H9 (cell line): Measurements from ENCODE around the gene IGFBP4. TPM values are rescaled to one million over a fixed set of nuclear protein-coding genes. Genes with fewer than 3 reads are reported as not detected.

Experiments used
- DNase-seq: peaks from one replicate; pipeline ENCODE4 v3.0.0-alpha.2; 2017
- H2AFZ ChIP-seq: one replicate; pipeline ENCODE4 v1.6.1; 2013; ENCODE audit warnings: mild to moderate bottlenecking, low read length, control low read depth, moderate library complexity
- H2AK5ac ChIP-seq: 2 replicates; pipeline ENCODE4 v1.6.1; 2013; ENCODE audit warnings: low read length, control low read depth, mixed read lengths; ENCODE audit not compliant: insufficient read length
- H2BK120ac ChIP-seq: one replicate; pipeline ENCODE4 v1.6.1; 2013; ENCODE audit warnings: low read depth, mild to moderate bottlenecking, low read length, control low read depth, inconsistent platforms; ENCODE audit not compliant: poor library complexity, severe bottlenecking
- H2BK12ac ChIP-seq: 2 replicates; pipeline ENCODE4 v1.6.1; 2013; ENCODE audit warnings: low read length, control low read depth, mixed read lengths, low read depth; ENCODE audit not compliant: insufficient read length
- H2BK15ac ChIP-seq: 2 replicates; pipeline ENCODE4 v1.6.1; 2013; ENCODE audit warnings: low read depth, low read length, control low read depth
- H2BK20ac ChIP-seq: one replicate; pipeline ENCODE4 v1.6.1; 2013; ENCODE audit warnings: low read depth, mild to moderate bottlenecking, low read length, control low read depth, inconsistent platforms; ENCODE audit not compliant: poor library complexity, severe bottlenecking
- H2BK5ac ChIP-seq: 2 replicates; pipeline ENCODE4 v1.6.1; 2013; ENCODE audit warnings: low read length, control low read depth, mixed read lengths; ENCODE audit not compliant: insufficient read length
- H3K14ac ChIP-seq: 2 replicates; pipeline ENCODE4 v1.6.1; 2013; ENCODE audit warnings: low read length, control low read depth; ENCODE audit not compliant: insufficient read depth
- H3K18ac ChIP-seq: 2 replicates; pipeline ENCODE4 v1.6.1; 2013; ENCODE audit warnings: low read depth, mild to moderate bottlenecking, mixed read lengths, low read length, control low read depth; ENCODE audit not compliant: insufficient read length
- H3K23ac ChIP-seq: 2 replicates; pipeline ENCODE4 v1.6.1; 2013; ENCODE audit warnings: low read length, control low read depth, mixed read lengths, low read depth; ENCODE audit not compliant: insufficient read length
- H3K23me2 ChIP-seq: 2 replicates; pipeline ENCODE4 v1.6.1; 2013; ENCODE audit warnings: low read depth, mild to moderate bottlenecking, mixed read lengths, low read length, control low read depth; ENCODE audit not compliant: insufficient read length, poor library complexity, severe bottlenecking
- H3K27ac ChIP-seq: 2 replicates; pipeline ENCODE4 v1.5.1; 2013; ENCODE audit warnings: low read length, control low read depth, mixed read lengths, low read depth; ENCODE audit not compliant: insufficient read length
- H3K27me3 ChIP-seq: 2 replicates; pipeline ENCODE4 v1.6.1; 2013; ENCODE audit warnings: low read length, control low read depth, inconsistent platforms; ENCODE audit not compliant: insufficient read depth
- H3K4ac ChIP-seq: 2 replicates; pipeline ENCODE4 v1.6.1; 2013; ENCODE audit warnings: low read depth, mild to moderate bottlenecking, control low read depth, inconsistent platforms, low read length, moderate library complexity
- H3K4me1 ChIP-seq: 2 replicates; pipeline ENCODE4 v1.6.1; 2013; ENCODE audit warnings: low read length, control low read depth, inconsistent platforms; ENCODE audit not compliant: insufficient read depth
- H3K4me2 ChIP-seq: 2 replicates; pipeline ENCODE4 v1.6.1; 2013; ENCODE audit warnings: low read length, control low read depth, mixed read lengths; ENCODE audit not compliant: insufficient read length, insufficient read depth
- H3K56ac ChIP-seq: 2 replicates; pipeline ENCODE4 v1.6.1; 2013; ENCODE audit warnings: low read depth, mild to moderate bottlenecking, mixed read lengths, low read length, control low read depth; ENCODE audit not compliant: insufficient read length
- H3K79me1 ChIP-seq: 2 replicates; pipeline ENCODE4 v1.6.1; 2013; ENCODE audit warnings: low read depth, mild to moderate bottlenecking, moderate library complexity, low read length, control low read depth, inconsistent platforms; ENCODE audit not compliant: insufficient read depth, poor library complexity, severe bottlenecking
- H3K79me2 ChIP-seq: 2 replicates; pipeline ENCODE4 v1.6.1; 2013; ENCODE audit warnings: low read length, control low read depth, inconsistent platforms; ENCODE audit not compliant: insufficient read depth
- H3K9ac ChIP-seq: 2 replicates; pipeline ENCODE4 v1.6.1; 2013; ENCODE audit warnings: low read length, control low read depth, mixed read lengths; ENCODE audit not compliant: insufficient read length; ENCODE audit errors: extremely low read depth
- H3K9me3 ChIP-seq: one replicate; pipeline ENCODE4 v1.6.1; 2013; ENCODE audit warnings: low read depth, low read length, inconsistent platforms; ENCODE audit not compliant: control insufficient read depth
- H3T11ph ChIP-seq: one replicate; pipeline ENCODE4 v1.6.1; 2013; ENCODE audit warnings: mild to moderate bottlenecking, low read length, control low read depth, inconsistent platforms
- H4K20me1 ChIP-seq: one replicate; pipeline ENCODE4 v1.6.1; 2013; ENCODE audit not compliant: control insufficient read depth, insufficient read length, insufficient read depth
- H4K5ac ChIP-seq: 2 replicates; pipeline ENCODE4 v1.6.1; 2013; ENCODE audit warnings: low read depth, mild to moderate bottlenecking, mixed read lengths, low read length, control low read depth; ENCODE audit not compliant: insufficient read length
- H4K8ac ChIP-seq: replicated peaks from 2 replicates; pipeline ENCODE4 v1.6.1; 2013; ENCODE audit warnings: low read length, control low read depth, mixed read lengths, low read depth; ENCODE audit not compliant: insufficient read length
- H4K91ac ChIP-seq: 2 replicates; pipeline ENCODE4 v1.6.1; 2013; ENCODE audit warnings: low read depth, mild to moderate bottlenecking, moderate library complexity, mixed read lengths, low read length, control low read depth; ENCODE audit not compliant: insufficient read length
- H3K27ac Mint-ChIP-seq, 3 experiments: 2 replicates in 2 of 3; 3 replicates in 1 of 3; pipeline ENCODE4 v1.8.0; 2020 to 2021; ENCODE audit warnings: mixed read lengths in 3 of 3, mild to moderate bottlenecking in 1 of 3, moderate library complexity in 1 of 3
- H3K27me3 Mint-ChIP-seq: 2 replicates; pipeline ENCODE4 v1.8.0; 2021; ENCODE audit warnings: low read depth, mild to moderate bottlenecking, moderate library complexity, mixed read lengths
- H3K36me3 Mint-ChIP-seq, 3 experiments: 2 replicates in 2 of 3; 3 replicates in 1 of 3; pipeline ENCODE4 v1.8.0; 2020 to 2021; ENCODE audit warnings: low read depth in 3 of 3, mixed read lengths in 3 of 3; ENCODE audit not compliant: insufficient read depth in 1 of 3
- H3K4me1 Mint-ChIP-seq, 2 experiments: 2 replicates each; pipeline ENCODE4 v1.8.0; 2020; ENCODE audit warnings: mixed read lengths in 2 of 2
- H3K4me3 Mint-ChIP-seq, 2 experiments: 2 replicates in 1 of 2; 3 replicates in 1 of 2; pipeline ENCODE4 v1.8.0; 2020 to 2021; ENCODE audit warnings: mild to moderate bottlenecking in 2 of 2, mixed read lengths in 2 of 2, moderate library complexity in 1 of 2
- H3K9me3 Mint-ChIP-seq, 2 experiments: 2 replicates in 1 of 2; 3 replicates in 1 of 2; pipeline ENCODE4 v1.8.0; 2020; ENCODE audit warnings: mild to moderate bottlenecking in 2 of 2, mixed read lengths in 2 of 2, moderate library complexity in 1 of 2
- CTCF ChIP-seq: fragments of 200-600 bp; sonication (generic); conservative IDR thresholded peaks from 3 replicates; pipeline ENCODE4 v1.8.0; 2021; ENCODE audit warnings: antibody characterized with exemption, mild to moderate bottlenecking
- WGBS: extraction: QIAGEN DNeasy Blood & Tissue Kit; methylation state at CpG from one replicate; pipeline ENCODE4 v1.1.7; 2013; ENCODE audit warnings: missing lambda C conversion rate, low lambda C conversion rate, mixed read lengths; ENCODE audit not compliant: insufficient read length; ENCODE audit errors: extremely low coverage; 5-methylcytosine and 5-hydroxymethylcytosine counted together
- total RNA-seq: library from RNA; stranded (reverse); gene quantifications from 2 replicates; pipeline ENCODE4 v1.2.1, GENCODE V29; 2021

The IGFBP4 gene
- total RNA-seq, 1 experiment from 2014 or later = 49.9 TPM

- no peak overlapping the region for H3K27ac ChIP-seq
- no peak overlapping the region for H2AK5ac ChIP-seq
- no peaks in the 10 kb centered on the region for H3K9me3 ChIP-seq
- peaks cover 9% of the 10 kb centered on the region for H3K23me2 ChIP-seq
- no peak overlapping the region for H2BK12ac ChIP-seq
- no peak for TF ChIP-seq CTCF
- H3K4me1 Mint-ChIP-seq = peaks cover 33 to 36% of the 10 kb centered on the region in 2 experiments
- H3K4ac ChIP-seq = no peak overlapping the region
- H3T11ph ChIP-seq = no peak overlapping the region
- no peaks in the 10 kb centered on the region for H3K79me1 ChIP-seq
- H3K18ac ChIP-seq = peak overlapping the region; percentile 19
- H4K20me1 ChIP-seq = no peaks in the 10 kb centered on the region
- peaks cover 0 to 2% of the 10 kb centered on the region in 2 experiments; a peak in 1 of 5 replicates for H3K9me3 Mint-ChIP-seq
- H3K27ac Mint-ChIP-seq = peak overlapping the region in 1 of 3 experiments; percentile 98; a peak in 3 of 7 replicates
- DNase-seq = no peak
- H2BK15ac ChIP-seq = no peak overlapping the region
- H3K23ac ChIP-seq = no peak overlapping the region
- no peak overlapping the region for H2BK20ac ChIP-seq
- H4K91ac ChIP-seq = no peak overlapping the region
- H2BK120ac ChIP-seq = no peak overlapping the region
- H3K79me2 ChIP-seq = peaks cover 5% of the 10 kb centered on the region; the same call in 1 of the 2 replicates
- no peaks in the 10 kb centered on the region for H3K27me3 Mint-ChIP-seq
- no peak overlapping the region for H3K56ac ChIP-seq
- peaks cover 21 to 26% (median 22%) of the 10 kb centered on the region in 3 experiments for H3K36me3 Mint-ChIP-seq
- no CpG with 5 or more reads among the region's 16 CpGs for WGBS
- H4K5ac ChIP-seq = no peak overlapping the region
- H3K14ac ChIP-seq = no peak overlapping the region
- no peaks in the 10 kb centered on the region for H3K27me3 ChIP-seq
- H3K4me2 ChIP-seq = peak overlapping the region; percentile 58
- H2AFZ ChIP-seq = no peak overlapping the region
- H3K4me3 Mint-ChIP-seq = peak overlapping the region; percentile 97 to 99
- H2BK5ac ChIP-seq = no peak overlapping the region
- no peak overlapping the region for H4K8ac ChIP-seq
- H3K9ac ChIP-seq = no peak overlapping the region
- no peaks in the 10 kb centered on the region; the same call in 1 of the 2 replicates for H3K4me1 ChIP-seq
Observed at GRCh38 chr17:40418428-40418706, 24.9 kb upstream of the IGFBP4 start.
